NCI-H1436 treated with DMSO at 0.1 percent for 48 hours (cell line): ENCODE results near the gene ADGRL2.

Experiments
- DNase-seq: peaks from one replicate; lab custom pipeline; 2025; lab: John Stamatoyannopoulos, UW

Gene ADGRL2

DNA sequence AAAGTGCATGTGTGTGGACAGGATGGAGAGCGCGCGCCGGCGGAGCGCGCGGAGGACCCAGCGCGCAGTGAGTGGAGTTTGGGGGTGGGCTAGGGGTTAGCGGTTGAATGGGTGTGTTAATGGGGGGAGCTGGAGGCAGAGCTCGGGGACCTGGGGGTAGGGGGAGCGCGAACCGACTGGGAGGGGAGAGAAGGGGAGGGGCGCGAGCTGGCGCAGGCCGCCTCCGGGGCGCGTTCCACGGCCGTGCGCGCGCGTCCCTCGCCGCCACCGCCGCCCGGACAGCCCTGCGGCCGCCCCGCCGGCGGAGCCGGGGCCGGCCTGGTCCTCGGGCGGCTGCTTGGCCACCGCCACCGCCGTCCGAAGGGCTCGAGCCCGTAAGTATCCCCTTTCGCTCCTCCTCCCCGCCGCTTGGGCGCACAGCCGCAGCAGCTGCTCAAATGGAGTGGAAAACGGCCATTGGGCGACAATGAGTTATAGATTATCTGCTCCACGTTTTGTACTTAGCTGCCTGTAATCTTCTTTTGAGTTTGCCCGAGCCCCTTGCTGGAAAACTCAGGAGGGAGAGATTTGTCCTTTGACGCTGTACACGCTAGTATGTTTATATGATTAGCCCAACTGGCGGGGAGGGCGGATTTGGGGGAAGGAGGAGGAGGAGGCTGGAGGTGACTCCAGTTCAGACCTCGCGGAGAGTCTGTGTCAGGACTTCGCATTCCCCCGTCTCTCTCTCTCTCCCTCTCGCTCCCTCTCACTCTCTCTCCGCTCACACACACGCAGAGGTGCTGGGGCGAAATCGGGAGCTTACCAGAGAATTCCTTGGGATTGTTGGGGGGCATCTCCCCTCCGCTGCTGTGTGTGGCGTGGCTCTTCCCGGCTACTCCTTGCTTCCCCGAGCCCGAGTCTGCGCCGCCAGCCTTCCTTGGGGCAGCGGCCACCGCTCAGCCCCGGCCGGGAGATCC, at the start of gene ADGRL2:
TSS of gene ADGRL2 (plus strand) at position 240 of the 956 bp plus-strand sequence. CDS start 36,051 bp downstream, outside the sequence.
- DNase-seq: peak; percentile 80

DNA sequence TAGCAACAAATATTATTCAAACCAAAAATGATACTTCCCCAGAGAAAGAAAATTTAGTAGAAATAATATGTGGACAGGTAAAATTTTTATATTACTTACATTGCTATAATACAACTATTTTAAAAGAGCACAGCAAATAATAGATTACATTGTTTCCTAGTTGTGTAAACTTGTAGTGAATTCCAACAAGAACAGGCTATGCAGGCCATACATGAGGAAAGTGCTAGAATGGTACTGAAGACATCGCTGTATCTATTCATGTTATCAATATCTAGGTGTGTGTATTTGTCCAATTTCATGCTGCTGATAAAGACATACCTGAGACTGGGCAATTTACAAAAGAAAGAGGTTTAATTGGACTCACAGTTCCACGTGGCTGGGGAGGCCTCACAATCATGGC, 47.9 kb upstream of the ADGRL2 start:
- DNase-seq: no peak

- DNase-seq: no peak
These were observed 46.3 kb upstream of the ADGRL2 start for GRCh38 chr1:81754424-81754823.

DNA sequence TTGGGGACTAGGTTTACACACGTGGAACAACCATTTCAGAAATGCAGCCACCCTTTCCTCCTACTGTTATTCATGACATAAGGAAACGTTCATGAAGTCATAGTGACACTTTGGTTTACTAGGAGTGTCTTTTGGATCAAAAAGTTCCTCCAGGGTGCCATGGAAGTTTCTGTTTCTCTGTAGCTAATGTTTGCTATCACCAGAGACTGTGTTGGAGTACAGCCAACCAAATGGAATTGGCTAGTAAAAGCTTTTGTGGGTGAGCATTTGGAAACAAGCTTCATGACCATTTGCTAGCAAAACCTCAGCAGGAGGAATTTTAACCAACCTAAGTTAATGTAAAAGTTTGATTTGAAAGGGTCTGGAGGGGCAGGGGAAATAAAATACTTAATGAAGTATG, 43.9 kb upstream of the ADGRL2 start:
- no peak for DNase-seq

DNA sequence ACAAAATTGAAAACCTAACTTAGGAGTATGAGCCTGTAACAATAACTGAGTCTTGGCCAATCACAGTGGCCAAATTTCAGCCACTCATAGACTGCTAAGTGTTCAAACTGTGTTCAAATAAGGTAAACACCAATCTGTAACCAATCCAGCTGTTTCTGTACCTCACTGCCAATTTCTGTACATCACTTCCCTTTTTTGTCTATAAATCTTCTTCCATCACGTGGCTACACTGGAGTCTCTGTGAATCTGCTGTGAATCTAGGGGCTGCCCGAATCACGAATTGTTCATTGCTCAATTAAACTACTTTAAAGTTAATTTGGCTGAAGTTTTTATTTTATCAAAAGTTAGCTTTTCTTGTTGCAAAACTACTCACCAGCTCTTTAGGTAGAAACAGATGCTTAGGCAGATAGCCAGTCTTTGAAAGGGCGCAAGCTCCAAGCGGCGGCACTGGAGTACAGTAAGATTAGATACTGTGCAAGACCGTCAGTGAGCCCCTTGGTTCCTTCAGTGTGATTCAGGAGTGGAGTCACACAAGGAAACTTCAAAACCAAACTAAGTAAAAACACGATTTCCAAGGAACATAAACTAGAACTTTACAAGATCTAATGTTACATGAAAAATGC, 43.2 kb upstream of the ADGRL2 start:
- DNase-seq: no peak

GRCh38 chr1:81758181-81758580, 42.6 kb upstream of the ADGRL2 start:
- no peak for DNase-seq

- no peak for DNase-seq
These were observed 40.1 kb upstream of the ADGRL2 start for GRCh38 chr1:81760477-81761097.

- no peak for DNase-seq
These were observed 25.2 kb upstream of the ADGRL2 start for GRCh38 chr1:81775510-81775909.

GRCh38 chr1:81780705-81781454, 19.9 kb upstream of the ADGRL2 start:
- DNase-seq: no peak

DNA sequence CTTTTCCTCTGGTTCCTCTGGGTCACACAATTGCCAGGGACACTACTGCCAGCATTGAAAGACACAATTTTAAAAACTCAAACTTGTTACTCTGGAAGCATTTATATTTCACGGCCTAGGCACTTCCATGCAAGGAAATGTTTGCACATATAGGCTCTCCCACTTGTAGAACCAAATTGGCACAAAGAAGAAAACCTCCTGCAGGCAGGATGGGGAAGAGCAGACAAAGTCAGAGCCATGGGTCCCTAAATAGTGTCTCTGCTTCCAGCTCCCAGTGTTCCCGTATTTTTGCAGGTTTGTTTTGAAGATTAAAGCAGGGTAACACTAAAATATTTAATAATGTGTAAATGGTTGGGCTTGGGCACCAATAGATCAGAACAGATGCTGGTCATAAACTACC, 19.0 kb upstream of the ADGRL2 start:
- no peak for DNase-seq

- no peak for DNase-seq
These were observed 8.6 kb upstream of the ADGRL2 start for GRCh38 chr1:81792184-81792583.

DNA sequence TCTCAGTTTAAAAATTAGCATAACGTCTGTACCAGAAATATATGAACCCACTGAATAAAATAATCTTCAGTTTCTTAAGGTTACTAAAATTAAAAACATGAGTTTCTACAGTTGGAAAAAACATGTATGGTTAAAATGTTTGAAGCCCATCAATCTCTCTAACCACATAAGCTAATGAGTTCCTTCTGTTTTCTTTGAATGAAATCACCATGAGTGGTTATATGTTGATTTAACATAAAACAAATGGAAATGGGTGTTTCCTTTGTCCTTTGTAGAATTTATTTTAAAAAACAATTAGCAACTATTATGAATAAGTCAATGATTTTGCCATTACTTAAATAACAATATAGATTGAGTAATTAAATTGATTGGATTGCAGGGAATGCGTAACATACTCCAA, 3.0 kb upstream of the ADGRL2 start:
- DNase-seq: no peak

DNA sequence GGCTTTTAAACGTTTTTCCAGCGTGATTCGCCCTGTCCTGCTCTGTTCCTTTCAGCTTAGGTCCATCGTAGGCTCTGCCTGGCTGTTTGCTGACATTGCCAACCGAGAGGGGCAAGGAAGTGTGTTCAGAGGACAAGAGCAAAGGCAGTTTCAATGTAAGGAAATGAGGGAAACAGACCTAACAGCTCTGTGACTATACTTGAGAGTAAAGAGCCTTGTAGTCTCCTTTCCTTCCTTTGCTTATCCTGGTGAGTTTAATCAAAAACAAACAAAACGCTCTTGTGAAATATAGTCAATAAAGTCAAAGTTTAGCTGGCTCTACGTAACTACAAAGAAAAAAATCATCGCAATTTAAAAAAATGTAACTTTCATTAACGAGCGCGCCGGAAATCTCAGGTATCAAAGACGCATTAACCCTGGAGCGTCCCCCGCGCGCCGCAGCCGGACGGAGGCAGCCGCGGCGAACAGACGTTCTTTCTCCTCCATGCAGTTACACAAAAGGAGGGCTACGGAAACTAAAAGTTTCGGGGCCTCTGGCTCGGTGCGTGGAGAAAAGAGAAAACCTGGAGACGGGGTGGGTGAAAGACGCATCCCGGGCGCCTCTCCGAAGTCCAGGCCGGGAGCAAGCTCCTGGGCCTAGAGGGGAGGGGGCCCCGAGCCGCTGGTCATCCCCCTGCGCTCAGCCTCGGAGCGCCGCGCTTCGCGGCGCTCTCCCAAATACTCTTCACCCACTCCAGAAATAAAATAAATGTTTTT, 617 bp upstream of the ADGRL2 start:
- peak; percentile 22 for DNase-seq

GRCh38 chr1:81801651-81802456, 1.1 kb downstream of the ADGRL2 start:
- no peak for DNase-seq

DNA sequence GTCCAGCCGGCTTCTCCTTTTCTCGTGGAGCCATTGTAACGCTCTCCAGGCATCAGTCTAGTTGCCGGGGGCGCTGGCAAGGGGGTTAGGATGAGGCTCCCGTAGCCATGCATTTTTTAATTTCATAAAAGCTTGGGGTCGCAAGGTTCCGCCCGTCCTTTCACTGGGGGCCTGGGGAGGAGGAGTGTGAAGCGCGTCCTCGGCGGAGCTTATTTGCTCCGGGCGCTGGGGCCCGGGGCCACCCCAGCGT, 1.6 kb downstream of the ADGRL2 start:
- no peak for DNase-seq

DNA sequence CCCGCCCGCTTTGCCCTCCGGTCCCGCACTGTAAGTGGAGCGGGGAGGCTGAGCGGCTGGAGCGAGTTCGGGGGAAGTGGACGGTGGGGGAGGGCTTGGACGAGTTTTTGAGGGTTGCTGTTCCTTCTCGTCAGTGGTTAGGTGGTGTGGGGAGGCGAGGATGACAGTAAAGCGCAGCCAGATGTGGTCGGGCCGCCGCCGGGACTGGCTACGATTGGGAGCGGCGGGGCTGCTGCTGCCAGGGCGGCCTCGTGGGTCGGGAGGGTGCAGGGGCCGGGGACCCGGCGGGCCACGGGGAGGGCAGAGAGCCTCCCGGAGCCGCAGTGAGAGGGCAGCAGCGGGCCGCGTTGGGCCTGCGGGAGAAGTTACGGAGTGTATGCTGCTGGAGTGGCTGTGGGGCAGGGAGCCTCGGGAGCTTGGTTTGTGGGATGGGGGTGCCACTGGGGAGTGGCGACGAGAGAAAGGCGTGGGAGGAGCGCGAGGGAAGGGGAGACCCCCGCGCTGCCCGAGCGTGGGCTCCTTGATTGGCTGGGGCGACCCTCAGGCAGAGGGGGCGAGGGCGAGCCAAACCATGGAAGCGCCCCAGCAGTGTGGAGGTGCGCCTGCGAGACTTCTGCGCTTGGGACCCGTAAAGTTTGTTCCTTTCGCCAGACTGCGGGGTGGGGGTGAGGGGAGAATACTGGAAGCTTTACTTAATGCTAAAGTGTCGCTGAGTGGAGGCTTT, 2.1 kb downstream of the ADGRL2 start:
- no peak for DNase-seq

GRCh38 chr1:81803431-81804110, 2.8 kb downstream of the ADGRL2 start:
- DNase-seq: no peak

DNA sequence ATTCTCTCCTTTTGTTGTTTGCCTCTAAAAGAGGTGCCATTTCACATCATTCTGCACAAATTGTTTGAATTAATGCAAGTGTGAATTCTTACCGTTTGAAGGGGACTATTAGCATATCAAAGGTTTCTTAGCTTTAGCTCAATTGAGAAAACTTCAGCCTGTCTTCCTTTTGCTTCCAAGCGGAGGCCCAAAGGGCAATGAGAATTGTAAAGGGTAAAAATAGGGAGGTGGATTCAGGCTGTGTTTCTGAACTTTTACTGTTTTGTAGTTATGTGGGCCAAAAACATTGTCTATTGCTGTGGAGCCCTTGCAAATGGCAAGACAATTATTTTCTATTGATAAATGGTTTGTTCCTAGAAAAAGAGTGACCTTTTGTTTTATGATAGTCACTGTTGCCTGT, 3.6 kb downstream of the ADGRL2 start:
- DNase-seq: no peak
